ENCODE results near the gene DZIP1.

- no peak for TF ChIP-seq POLR2A (IDR thresholded peaks at IDR 0.05; ENCODE audit: low read length)
- no peak for TF ChIP-seq GATA1 (IDR thresholded peaks at IDR 0.05; ENCODE audit: low read depth, low read length)
Measured at GRCh38 chr13:95643571-95643935, 953 bp downstream of the DZIP1 start.
